ENCODE measurements around the gene ITGA6.

DNA sequence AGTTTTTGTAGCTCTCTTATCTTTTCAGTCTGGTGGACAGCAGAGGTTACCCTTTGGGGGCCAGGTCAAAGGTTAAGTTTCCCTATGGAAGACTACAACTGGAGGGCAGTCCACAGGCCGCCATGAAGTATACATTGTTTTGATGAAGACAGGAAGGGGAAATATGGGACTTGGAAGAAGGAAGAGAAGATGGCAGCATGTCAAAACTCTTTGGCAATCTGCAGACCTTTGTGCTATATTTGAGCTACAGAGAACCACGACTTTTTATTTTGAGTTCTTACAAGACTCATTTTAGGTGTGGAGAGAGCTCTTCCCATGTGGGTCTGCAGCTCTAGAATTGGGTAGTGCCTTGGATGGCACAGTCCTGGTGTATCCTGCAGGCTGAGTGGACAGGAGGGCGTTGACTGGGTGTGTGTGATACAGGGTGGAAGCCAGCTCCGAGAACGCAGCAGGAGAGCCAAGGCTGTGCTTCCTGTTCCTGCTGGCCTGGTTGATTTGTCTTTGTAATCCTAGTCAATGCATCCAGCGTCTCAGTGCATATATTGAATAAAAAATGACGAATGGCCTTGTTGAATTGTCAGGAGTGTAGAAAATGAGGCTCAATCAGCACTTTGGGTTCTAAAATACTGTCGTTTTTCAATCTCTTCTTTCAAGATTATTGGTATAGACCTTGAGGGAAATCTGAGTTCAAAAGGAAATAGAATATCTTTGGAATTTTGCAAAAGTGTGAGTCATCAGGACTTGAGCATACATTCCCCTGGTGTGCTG lies 11.5 kb downstream of the ITGA6 start:
- no peak for TF ChIP-seq POLR2A (IDR thresholded peaks at IDR 0.05)
- TF ChIP-seq, protein P1, sequence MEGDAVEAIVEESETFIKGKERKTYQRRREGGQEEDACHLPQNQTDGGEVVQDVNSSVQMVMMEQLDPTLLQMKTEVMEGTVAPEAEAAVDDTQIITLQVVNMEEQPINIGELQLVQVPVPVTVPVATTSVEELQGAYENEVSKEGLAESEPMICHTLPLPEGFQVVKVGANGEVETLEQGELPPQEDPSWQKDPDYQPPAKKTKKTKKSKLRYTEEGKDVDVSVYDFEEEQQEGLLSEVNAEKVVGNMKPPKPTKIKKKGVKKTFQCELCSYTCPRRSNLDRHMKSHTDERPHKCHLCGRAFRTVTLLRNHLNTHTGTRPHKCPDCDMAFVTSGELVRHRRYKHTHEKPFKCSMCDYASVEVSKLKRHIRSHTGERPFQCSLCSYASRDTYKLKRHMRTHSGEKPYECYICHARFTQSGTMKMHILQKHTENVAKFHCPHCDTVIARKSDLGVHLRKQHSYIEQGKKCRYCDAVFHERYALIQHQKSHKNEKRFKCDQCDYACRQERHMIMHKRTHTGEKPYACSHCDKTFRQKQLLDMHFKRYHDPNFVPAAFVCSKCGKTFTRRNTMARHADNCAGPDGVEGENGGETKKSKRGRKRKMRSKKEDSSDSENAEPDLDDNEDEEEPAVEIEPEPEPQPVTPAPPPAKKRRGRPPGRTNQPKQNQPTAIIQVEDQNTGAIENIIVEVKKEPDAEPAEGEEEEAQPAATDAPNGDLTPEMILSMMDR (IDR thresholded peaks at IDR 0.05) = no peak
- no peak for TF ChIP-seq POLR2AphosphoS5 (IDR thresholded peaks at IDR 0.05)
- TF ChIP-seq EP300 (IDR thresholded peaks at IDR 0.05) = no peak
